ENCODE measurements around the gene ZNF408.

GRCh38 chr11:46655631-46656030 is 45.2 kb upstream of the ZNF408 start:
- TF ChIP-seq CTCF (conservative IDR thresholded peaks at IDR 0.05; ENCODE audit: low read length): no peak
- no peak for TF ChIP-seq EZH2phosphoT487 (IDR thresholded peaks at IDR 0.05; ENCODE audit: borderline replicate concordance)
